Stimulated activated CD4-positive, alpha-beta T cell treated with anti-CD3 and anti-CD28 coated beads, Interleukin-4, amount 100 ng/mL, for 48 hours (primary cell): ENCODE results near the gene MAGEA11.
"Not testable (repeated sequence)": the region's sequence is repeated elsewhere in the genome, so short reads cannot be mapped to it uniquely, and the experiment has no call there.

Experiments used
- DNase-seq, 2 donors: peaks; one replicate each; pipeline ENCODE4 v3.0.0-alpha.2; 2020; ENCODE audit warnings: low read depth in 2 of 2

The MAGEA11 gene, protein sequence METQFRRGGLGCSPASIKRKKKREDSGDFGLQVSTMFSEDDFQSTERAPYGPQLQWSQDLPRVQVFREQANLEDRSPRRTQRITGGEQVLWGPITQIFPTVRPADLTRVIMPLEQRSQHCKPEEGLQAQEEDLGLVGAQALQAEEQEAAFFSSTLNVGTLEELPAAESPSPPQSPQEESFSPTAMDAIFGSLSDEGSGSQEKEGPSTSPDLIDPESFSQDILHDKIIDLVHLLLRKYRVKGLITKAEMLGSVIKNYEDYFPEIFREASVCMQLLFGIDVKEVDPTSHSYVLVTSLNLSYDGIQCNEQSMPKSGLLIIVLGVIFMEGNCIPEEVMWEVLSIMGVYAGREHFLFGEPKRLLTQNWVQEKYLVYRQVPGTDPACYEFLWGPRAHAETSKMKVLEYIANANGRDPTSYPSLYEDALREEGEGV

DNA sequence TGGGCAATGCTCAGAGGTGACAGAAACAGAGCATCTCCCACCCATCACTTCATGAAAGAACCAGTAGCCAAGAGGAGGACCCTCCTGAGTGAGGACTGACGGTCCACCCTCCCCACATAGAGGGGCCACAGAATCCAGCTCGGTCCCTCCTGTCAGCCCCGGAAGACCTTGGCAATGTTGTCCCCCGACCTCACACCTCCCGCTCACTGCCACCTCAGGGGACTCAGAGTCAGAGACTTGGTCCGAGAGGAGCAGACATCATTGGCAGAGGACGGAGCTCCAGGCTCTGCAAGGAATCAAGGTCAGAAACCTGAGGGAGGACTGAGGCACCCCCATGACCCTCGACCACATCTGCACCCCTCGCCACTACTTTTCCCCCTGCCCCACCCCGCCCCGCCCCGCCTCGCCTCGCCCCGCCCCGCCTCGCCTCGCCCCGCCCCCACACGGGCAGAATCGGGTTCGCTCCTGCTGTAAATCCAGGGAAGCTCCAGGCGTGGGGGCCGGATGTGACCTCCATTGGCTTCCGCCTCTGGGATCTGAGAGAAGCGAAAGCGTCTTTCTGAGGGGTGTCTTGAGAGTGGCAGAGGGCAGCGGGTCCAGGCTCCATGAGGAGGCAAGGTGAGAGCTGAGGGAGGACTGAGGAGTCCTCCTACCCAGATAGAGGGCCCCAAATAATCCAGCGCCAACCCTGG, at the start of gene MAGEA11:
Gene MAGEA11 (plus strand): TSS at position 516 of the 692 bp plus-strand sequence. CDS start 1,100 bp downstream, outside the sequence.
- no peak for DNase-seq

GRCh38 chrX:149675088-149675487, 36.8 kb upstream of the MAGEA11 start:
- not testable (repeated sequence) for DNase-seq

- not testable (repeated sequence) for DNase-seq
These were observed 36.3 kb upstream of the MAGEA11 start for GRCh38 chrX:149675554-149675953.

GRCh38 chrX:149679164-149679678, 32.6 kb upstream of the MAGEA11 start:
- not testable (repeated sequence) for DNase-seq

- DNase-seq = no peak
These were observed 30.7 kb upstream of the MAGEA11 start for GRCh38 chrX:149681182-149681581.

DNA sequence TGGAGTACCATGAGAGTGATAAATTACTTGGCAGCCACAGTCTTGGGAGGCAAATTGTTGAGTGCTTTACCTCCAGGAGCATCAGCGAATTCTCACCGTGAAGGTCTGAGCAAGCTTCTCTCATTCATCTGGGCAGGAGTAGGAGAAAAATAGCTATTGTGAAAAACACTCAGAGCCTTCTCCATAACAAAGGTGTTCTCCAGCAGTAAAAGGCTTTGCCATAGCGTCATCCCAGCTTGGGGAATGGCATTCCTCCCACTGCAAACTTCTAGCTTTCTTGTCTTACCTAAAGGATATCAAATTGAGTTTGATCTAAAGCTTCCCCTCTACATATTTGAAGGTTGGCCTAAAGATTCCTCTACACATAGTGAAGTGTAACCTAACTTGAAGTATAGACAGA, 29.8 kb upstream of the MAGEA11 start:
- DNase-seq = no peak

- no peak for DNase-seq
These were observed 28.6 kb upstream of the MAGEA11 start for GRCh38 chrX:149682956-149683947.

GRCh38 chrX:149683966-149684730, 27.7 kb upstream of the MAGEA11 start:
- DNase-seq = no peak

DNA sequence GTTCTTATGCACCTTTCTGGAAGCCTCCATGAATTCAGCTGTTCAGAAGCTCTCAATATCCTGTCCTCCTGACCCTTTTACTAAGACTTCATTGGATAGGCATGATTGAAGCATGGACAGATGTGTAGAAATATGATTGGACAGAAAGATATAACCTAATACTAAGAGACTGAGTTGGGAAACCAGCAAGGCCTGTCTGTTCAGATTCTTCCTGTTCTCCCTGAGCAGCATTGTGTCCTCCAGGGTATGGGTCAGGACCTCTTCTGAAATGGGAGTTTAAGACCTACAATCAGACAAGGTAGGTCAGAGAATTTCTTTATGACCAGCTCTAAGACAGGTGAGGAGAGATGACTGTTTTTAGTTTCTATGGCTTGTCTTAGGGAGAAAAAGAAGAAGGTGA, 23.9 kb upstream of the MAGEA11 start:
- no peak for DNase-seq

GRCh38 chrX:149688552-149688951, 23.3 kb upstream of the MAGEA11 start:
- no peak for DNase-seq

DNA sequence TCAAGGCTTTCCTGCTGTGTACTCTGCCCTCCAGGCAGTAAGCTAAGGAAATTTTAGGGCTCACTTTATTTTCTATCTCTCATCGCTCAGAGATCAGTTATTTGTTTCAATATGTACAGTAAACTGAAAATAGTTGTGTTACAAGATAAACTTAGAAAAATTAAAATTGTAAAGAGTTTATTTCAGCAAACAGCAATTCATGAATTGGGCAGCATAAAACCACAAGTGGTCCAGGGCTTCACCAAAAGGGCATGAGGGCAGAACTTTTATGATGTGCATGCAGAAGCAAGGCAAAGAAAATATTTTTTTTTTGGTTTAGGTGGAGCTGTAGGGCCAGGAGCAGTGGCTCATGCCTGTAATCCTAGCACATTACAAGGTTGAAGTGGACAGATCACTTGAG, 20.1 kb upstream of the MAGEA11 start:
- no peak for DNase-seq

DNA sequence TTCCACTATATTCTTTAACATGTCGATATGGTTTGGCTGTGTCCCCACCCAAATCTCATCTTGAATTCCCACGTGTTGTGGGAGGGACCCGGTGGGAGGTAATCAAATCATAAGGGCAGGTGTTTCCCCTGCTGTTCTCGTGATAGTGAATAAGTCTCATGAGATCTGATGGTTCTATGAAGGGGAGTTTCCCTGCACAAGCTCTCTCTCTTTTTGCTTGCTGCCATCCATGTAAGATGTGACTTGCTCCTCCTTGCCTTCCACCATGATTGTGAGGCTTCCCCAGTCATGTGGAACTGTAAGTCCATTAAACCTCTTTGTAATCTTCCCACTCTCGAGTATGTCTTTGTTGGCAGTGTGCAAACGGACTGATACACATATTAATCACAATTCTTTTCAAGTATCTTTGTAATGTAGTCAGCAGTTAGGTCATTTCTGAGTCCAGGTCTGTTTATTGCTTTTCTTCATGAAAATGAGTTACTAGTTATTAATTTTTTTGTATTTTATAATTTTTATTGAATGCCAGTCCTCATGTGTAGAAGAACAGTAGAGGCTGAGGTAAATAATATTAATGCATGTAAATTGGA, 19.1 kb upstream of the MAGEA11 start:
- DNase-seq = not testable (repeated sequence)

DNA sequence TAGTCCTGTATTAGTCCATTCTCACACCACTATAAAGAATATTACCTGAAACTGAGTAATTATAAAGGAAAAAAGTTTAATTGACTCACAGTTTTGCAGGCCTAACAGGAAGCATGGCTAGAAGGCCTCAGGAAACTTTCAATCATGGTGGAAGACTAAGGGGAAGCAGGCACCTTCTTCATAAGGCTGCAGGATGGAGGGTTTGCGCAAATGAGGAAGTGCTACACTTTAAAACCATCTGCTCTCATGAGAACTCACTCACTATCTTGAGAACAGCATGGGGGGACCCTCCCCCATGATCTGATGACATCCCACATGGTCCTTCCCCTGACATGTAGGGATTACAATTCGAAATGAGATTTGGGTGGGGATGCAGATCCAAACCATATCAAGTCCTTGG, 12.1 kb upstream of the MAGEA11 start:
- no peak for DNase-seq

DNA sequence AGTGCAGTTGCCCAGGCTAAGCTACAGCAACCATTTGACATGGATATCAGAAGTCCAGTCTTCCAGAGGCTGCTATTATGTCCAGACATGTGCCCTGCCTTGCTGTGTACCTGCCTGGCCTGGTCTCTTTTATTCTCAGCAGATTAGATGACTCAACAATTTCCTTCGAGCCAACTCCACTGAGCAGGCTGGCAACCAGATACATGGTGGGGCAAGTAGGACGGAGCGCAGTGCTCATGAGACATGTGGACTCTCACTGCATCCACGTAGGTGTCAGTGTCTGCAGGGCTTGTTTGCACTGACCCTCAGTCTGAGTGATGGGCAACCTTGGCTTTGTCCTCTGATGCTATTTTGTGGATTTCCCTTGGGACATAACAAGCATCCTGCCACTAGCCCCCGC, 7.2 kb upstream of the MAGEA11 start:
- no peak for DNase-seq

DNA sequence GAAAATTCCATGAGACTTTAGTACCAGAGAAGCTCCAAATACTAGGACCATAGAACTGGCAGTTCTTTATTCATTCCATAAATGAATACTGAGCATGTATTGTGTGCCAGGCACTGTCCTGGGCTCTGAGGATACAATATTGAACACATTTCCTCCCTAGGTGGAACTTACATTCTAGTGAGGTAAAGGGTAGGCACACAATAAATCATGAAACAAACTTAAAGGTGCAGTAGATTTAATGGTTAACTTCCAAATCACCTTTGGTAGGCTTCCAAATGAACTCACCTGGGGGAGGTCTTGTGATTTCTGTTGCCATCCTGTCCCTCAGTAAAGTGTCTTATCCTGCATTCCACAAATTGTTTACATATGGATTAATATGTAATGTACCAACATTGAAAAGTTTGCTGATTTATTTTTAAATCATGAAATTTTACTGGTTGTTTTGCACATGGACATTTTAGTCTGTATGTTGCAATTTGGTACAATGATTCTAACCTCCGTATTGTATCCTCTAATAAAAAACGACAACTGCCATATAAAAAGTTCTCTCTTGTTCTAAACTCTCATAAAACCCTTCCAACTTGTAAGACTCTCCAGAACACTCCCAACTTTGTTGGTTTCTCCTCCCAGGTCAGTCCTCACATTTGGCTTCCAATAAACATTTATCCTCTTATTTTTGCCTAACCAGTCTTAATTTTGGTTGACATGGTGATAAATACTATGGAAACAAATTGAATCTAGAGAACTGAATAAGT, 4.5 kb upstream of the MAGEA11 start:
- no peak for DNase-seq

DNA sequence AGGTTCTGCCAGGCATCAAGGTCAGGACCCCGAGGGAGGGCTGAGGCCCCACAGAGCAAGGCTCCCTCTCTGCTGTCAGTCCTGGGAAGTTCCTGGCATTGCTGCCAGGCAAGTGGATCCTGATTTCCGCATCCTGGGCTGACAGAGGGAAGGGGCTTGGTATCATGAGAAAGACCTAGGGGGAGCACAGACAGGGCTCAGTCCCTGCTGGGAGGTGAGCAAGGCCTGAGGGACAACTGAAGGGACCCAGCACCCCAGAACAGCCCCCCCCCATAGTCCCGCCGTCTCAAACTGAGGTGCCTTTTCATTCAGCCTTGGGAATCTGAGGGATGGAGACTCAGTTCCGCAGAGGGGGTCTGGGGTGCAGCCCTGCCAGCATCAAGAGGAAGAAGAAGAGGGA, 971 bp downstream of the MAGEA11 start:
- no peak for DNase-seq

GRCh38 chrX:149713279-149714050, 1.6 kb downstream of the MAGEA11 start:
- no peak for DNase-seq

DNA sequence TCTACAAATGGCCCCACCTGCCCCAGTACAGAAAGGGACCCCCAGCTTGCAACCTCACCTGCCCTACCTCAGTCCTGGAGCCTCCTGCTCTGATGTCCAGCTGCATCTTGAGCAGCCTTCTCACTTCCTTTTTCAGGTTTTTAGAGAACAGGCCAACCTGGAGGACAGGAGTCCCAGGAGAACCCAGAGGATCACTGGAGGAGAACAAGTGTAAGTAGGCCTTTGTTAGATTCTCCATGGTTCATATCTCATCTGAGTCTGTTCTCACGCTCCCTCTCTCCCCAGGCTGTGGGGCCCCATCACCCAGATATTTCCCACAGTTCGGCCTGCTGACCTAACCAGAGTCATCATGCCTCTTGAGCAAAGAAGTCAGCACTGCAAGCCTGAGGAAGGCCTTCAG, 3.6 kb downstream of the MAGEA11 start:
- DNase-seq = no peak

DNA sequence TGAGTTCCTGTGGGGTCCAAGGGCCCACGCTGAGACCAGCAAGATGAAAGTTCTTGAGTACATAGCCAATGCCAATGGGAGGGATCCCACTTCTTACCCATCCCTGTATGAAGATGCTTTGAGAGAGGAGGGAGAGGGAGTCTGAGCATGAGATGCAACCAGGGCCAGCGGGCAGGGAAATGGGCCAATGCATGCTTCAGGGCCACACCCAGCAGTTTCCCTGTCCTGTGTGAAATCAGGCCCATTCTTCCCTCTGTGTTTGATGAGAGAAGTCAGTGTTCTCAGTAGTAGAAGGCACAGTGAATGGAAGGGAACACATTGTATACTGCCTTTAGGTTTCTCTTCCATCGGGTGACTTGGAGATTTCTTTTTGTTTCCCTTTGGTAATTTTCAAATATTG, 4.8 kb downstream of the MAGEA11 start:
- no peak for DNase-seq
